Measurements from ENCODE around the gene HTRA3. TPM values are rescaled to one million over a fixed set of nuclear protein-coding genes. Genes with fewer than 3 reads are reported as not detected.

HTRA3 gene
- total RNA-seq, 1 donor from 2014 or later, result 1.7 TPM

- DNase-seq (ENCODE audit: low spot score), result no peak
- no peak for TF ChIP-seq CTCF (IDR thresholded peaks at IDR 0.05; ENCODE audit: unreplicated experiment)
- H3K4me1 Mint-ChIP-seq (ENCODE audit: unreplicated experiment), result no peaks in the 10 kb centered on the region
- H3K4me3 Mint-ChIP-seq (ENCODE audit: unreplicated experiment), result no peak overlapping the region
- no peaks in the 10 kb centered on the region for H3K36me3 Mint-ChIP-seq (ENCODE audit: low read depth, unreplicated experiment)
- H3K9me3 Mint-ChIP-seq (ENCODE audit: unreplicated experiment), result no peaks in the 10 kb centered on the region
- H3K27me3 Mint-ChIP-seq (ENCODE audit: unreplicated experiment), result peaks cover 1% of the 10 kb centered on the region
- H3K27ac Mint-ChIP-seq (ENCODE audit: unreplicated experiment), result no peak overlapping the region
Measured at GRCh38 chr4:8311101-8312068, 41.8 kb downstream of the HTRA3 start.

DNA sequence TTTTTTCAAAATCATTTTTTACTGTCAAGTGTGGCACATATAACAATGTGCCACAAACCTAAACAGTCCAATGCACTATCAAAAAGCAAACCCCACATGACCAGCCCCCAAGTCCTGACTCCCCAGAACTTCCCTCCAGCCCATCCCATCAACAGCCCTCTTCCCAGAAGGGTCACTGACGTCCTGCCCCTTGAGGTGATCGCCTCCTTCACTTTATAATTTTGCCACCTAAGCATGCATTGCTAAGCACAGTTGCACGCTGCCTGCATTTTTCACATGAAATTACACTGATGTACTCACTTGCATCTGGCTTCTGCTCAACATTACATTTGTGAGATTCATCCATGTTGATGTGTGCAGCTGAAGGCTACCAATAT is 42.5 kb downstream of the HTRA3 start:
- Mint-ChIP-seq H3K4me1 (ENCODE audit: unreplicated experiment) (no peaks in the 10 kb centered on the region), H3K9me3 (ENCODE audit: unreplicated experiment) (no peaks in the 10 kb centered on the region), H3K4me3 (ENCODE audit: unreplicated experiment) (no peak overlapping the region), H3K27me3 (ENCODE audit: unreplicated experiment) (peaks cover 1% of the 10 kb centered on the region), H3K36me3 (ENCODE audit: low read depth, unreplicated experiment) (no peaks in the 10 kb centered on the region), H3K27ac (ENCODE audit: unreplicated experiment) (no peak overlapping the region)
- no peak for TF ChIP-seq CTCF (IDR thresholded peaks at IDR 0.05; ENCODE audit: unreplicated experiment)
- no peak for DNase-seq (ENCODE audit: low spot score)

DNA sequence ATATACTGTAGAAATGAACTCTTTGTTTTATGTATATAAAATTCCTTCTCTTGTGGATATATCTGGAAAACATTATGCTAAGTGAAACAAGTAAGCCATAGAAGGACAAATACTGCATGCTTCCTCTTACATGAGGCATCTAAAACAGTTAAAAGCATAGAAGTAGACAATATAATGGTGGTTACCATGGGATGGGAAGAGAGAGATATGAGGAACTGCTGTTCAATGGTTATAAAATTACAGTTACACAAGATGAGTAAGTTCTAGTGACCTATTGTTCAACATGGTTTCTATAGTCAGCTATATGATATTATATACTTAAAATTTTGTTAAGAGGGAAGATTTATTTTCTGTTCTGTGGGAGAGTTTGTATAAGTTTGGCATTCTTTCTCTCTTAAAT is 43.4 kb downstream of the HTRA3 start:
- Mint-ChIP-seq H3K27ac (ENCODE audit: unreplicated experiment) (no peak overlapping the region), H3K36me3 (ENCODE audit: low read depth, unreplicated experiment) (no peaks in the 10 kb centered on the region), H3K4me1 (ENCODE audit: unreplicated experiment) (no peaks in the 10 kb centered on the region), H3K9me3 (ENCODE audit: unreplicated experiment) (no peaks in the 10 kb centered on the region), H3K27me3 (ENCODE audit: unreplicated experiment) (peaks cover 1% of the 10 kb centered on the region), H3K4me3 (ENCODE audit: unreplicated experiment) (no peak overlapping the region)
- TF ChIP-seq CTCF (IDR thresholded peaks at IDR 0.05; ENCODE audit: unreplicated experiment), result no peak
- no peak for DNase-seq (ENCODE audit: low spot score)

GRCh38 chr4:8314691-8315255 is 45.2 kb downstream of the HTRA3 start:
- Mint-ChIP-seq H3K9me3 (ENCODE audit: unreplicated experiment) (no peaks in the 10 kb centered on the region), H3K27ac (ENCODE audit: unreplicated experiment) (no peak overlapping the region), H3K36me3 (ENCODE audit: low read depth, unreplicated experiment) (no peaks in the 10 kb centered on the region), H3K27me3 (ENCODE audit: unreplicated experiment) (peaks cover 1% of the 10 kb centered on the region), H3K4me1 (ENCODE audit: unreplicated experiment) (no peaks in the 10 kb centered on the region), H3K4me3 (ENCODE audit: unreplicated experiment) (no peak overlapping the region)
- DNase-seq (ENCODE audit: low spot score), result no peak
- no peak for TF ChIP-seq CTCF (IDR thresholded peaks at IDR 0.05; ENCODE audit: unreplicated experiment)

Data from endothelial cell (in vitro differentiated cells).